HUES6 (cell line): ENCODE measurements around the gene ELFN2.

Source experiments
- H3K27ac ChIP-seq: 2 replicates; pipeline ENCODE4 v1.7.0; 2013; ENCODE audit warnings: low read depth, mild to moderate bottlenecking, low read length, inconsistent platforms
- H3K27me3 ChIP-seq: 2 replicates; pipeline ENCODE4 v1.6.1; 2013; ENCODE audit warnings: low read length; ENCODE audit not compliant: control insufficient read depth, insufficient read depth
- H3K36me3 ChIP-seq: 2 replicates; pipeline ENCODE4 v1.6.1; 2013; ENCODE audit warnings: low read length; ENCODE audit not compliant: control insufficient read depth, insufficient read depth
- H3K4me1 ChIP-seq: 2 replicates; pipeline ENCODE4 v1.6.1; 2013; ENCODE audit warnings: low read length; ENCODE audit not compliant: control insufficient read depth, insufficient read depth
- H3K4me3 ChIP-seq: 2 replicates; pipeline ENCODE4 v1.5.1; 2013; ENCODE audit warnings: low read depth, low read length
- H3K9ac ChIP-seq: one replicate; pipeline ENCODE4 v1.6.1; 2013; ENCODE audit warnings: mild to moderate bottlenecking, low read length
- H3K9me3 ChIP-seq: 2 replicates; pipeline ENCODE4 v1.6.1; 2013; ENCODE audit warnings: low read depth, low read length; ENCODE audit not compliant: control insufficient read depth, insufficient read depth

The ELFN2 gene

GRCh38 chr22:37416389-37416788 lies 10.9 kb downstream of the ELFN2 start:
- Histone ChIP-seq H3K9ac (no peak overlapping the region), H3K9me3 (no peaks in the 10 kb centered on the region), H3K27ac (no peak overlapping the region), H3K4me3 (no peak overlapping the region), H3K27me3 (peaks cover 32% of the 10 kb centered on the region), H3K4me1 (peaks cover 12% of the 10 kb centered on the region), H3K36me3 (no peaks in the 10 kb centered on the region)

- no peaks in the 10 kb centered on the region for H3K36me3 ChIP-seq
Observed at GRCh38 chr22:37415210-37415609, 12.1 kb downstream of the ELFN2 start.

GRCh38 chr22:37414288-37414687 lies 13.0 kb downstream of the ELFN2 start:
- peaks cover 14% of the 10 kb centered on the region for H3K27me3 ChIP-seq
- H3K27ac ChIP-seq = no peak overlapping the region
- no peak overlapping the region for H3K9ac ChIP-seq
- H3K36me3 ChIP-seq = no peaks in the 10 kb centered on the region
- no peaks in the 10 kb centered on the region for H3K9me3 ChIP-seq
- H3K4me1 ChIP-seq = peaks cover 18% of the 10 kb centered on the region
- no peak overlapping the region for H3K4me3 ChIP-seq

More at GRCh38 chr22:37415210-37415609, 12.1 kb downstream of the ELFN2 start:
- H3K4me1 ChIP-seq = peaks cover 17% of the 10 kb centered on the region
- peaks cover 21% of the 10 kb centered on the region for H3K27me3 ChIP-seq
- H3K9me3 ChIP-seq = no peaks in the 10 kb centered on the region
- H3K9ac ChIP-seq = no peak overlapping the region
- no peak overlapping the region for H3K4me3 ChIP-seq
- H3K27ac ChIP-seq = no peak overlapping the region

GRCh38 chr22:37413546-37413945 lies 13.7 kb downstream of the ELFN2 start:
- H3K9ac ChIP-seq = no peak overlapping the region
- no peaks in the 10 kb centered on the region for H3K9me3 ChIP-seq
- H3K36me3 ChIP-seq = no peaks in the 10 kb centered on the region
- peaks cover 10% of the 10 kb centered on the region; the same call in 1 of the 2 replicates for H3K4me1 ChIP-seq
- H3K27ac ChIP-seq = no peak overlapping the region
- no peak overlapping the region for H3K4me3 ChIP-seq
- peaks cover 7% of the 10 kb centered on the region for H3K27me3 ChIP-seq

- H3K9ac ChIP-seq = no peak overlapping the region
- no peaks in the 10 kb centered on the region for H3K9me3 ChIP-seq
- no peak overlapping the region for H3K27ac ChIP-seq
- no peaks in the 10 kb centered on the region for H3K36me3 ChIP-seq
- peaks cover 10% of the 10 kb centered on the region; the same call in 1 of the 2 replicates for H3K4me1 ChIP-seq
- no peak overlapping the region for H3K4me3 ChIP-seq
- H3K27me3 ChIP-seq = no peaks in the 10 kb centered on the region; the same call in 1 of the 2 replicates
Observed at GRCh38 chr22:37412495-37413250, 14.6 kb downstream of the ELFN2 start.

- no peak overlapping the region for H3K4me3 ChIP-seq
- no peaks in the 10 kb centered on the region; the same call in 1 of the 2 replicates for H3K27me3 ChIP-seq
- no peaks in the 10 kb centered on the region for H3K36me3 ChIP-seq
- H3K27ac ChIP-seq = no peak overlapping the region
- H3K9me3 ChIP-seq = no peaks in the 10 kb centered on the region
- H3K9ac ChIP-seq = no peak overlapping the region
- H3K4me1 ChIP-seq = peaks cover 10% of the 10 kb centered on the region; the same call in 1 of the 2 replicates
Observed at GRCh38 chr22:37411655-37412054, 15.6 kb downstream of the ELFN2 start.

- H3K36me3 ChIP-seq = no peaks in the 10 kb centered on the region
- no peak overlapping the region for H3K9ac ChIP-seq
- H3K4me3 ChIP-seq = no peak overlapping the region
- no peak overlapping the region for H3K27ac ChIP-seq
- no peaks in the 10 kb centered on the region; the same call in 1 of the 2 replicates for H3K27me3 ChIP-seq
- no peaks in the 10 kb centered on the region for H3K9me3 ChIP-seq
- H3K4me1 ChIP-seq = peaks cover 10% of the 10 kb centered on the region; the same call in 1 of the 2 replicates
Observed at GRCh38 chr22:37410174-37411055, 16.9 kb downstream of the ELFN2 start.

- no peak overlapping the region for H3K4me3 ChIP-seq
- no peaks in the 10 kb centered on the region for H3K36me3 ChIP-seq
- no peaks in the 10 kb centered on the region for H3K9me3 ChIP-seq
- H3K4me1 ChIP-seq = peaks cover 10% of the 10 kb centered on the region; the same call in 1 of the 2 replicates
- H3K27me3 ChIP-seq = no peaks in the 10 kb centered on the region; the same call in 1 of the 2 replicates
- no peak overlapping the region for H3K27ac ChIP-seq
- H3K9ac ChIP-seq = no peak overlapping the region
Observed at GRCh38 chr22:37409459-37410050, 17.7 kb downstream of the ELFN2 start.

- Histone ChIP-seq H3K27me3 (no peaks in the 10 kb centered on the region; the same call in 1 of the 2 replicates), H3K4me3 (no peak overlapping the region), H3K36me3 (no peaks in the 10 kb centered on the region), H3K9me3 (no peaks in the 10 kb centered on the region), H3K4me1 (peaks cover 10% of the 10 kb centered on the region; the same call in 1 of the 2 replicates), H3K9ac (no peak overlapping the region), H3K27ac (no peak overlapping the region)
Observed at GRCh38 chr22:37409031-37409430, 18.2 kb downstream of the ELFN2 start.

- no peak overlapping the region for H3K9ac ChIP-seq
- peaks cover 10% of the 10 kb centered on the region; the same call in 1 of the 2 replicates for H3K4me1 ChIP-seq
- H3K27ac ChIP-seq = no peak overlapping the region
Observed at GRCh38 chr22:37407856-37408255, 19.4 kb downstream of the ELFN2 start.

More at GRCh38 chr22:37407856-37408255, 19.4 kb downstream of the ELFN2 start:
- Histone ChIP-seq H3K27me3 (no peaks in the 10 kb centered on the region; the same call in 1 of the 2 replicates), H3K4me3 (no peak overlapping the region), H3K36me3 (no peaks in the 10 kb centered on the region), H3K9me3 (no peaks in the 10 kb centered on the region)
